K562 (cell line): Measurements from ENCODE around the gene FAM222A. TPM values are rescaled to one million over a fixed set of nuclear protein-coding genes. Genes with fewer than 3 reads are reported as not detected.

ENCODE experiments used
- ATAC-seq: fragments of 200-7000 bp; cut with Tn5 transposase; 3 replicates; pipeline ENCODE4 v1.9.1; 2020; ENCODE audit warnings: moderate library complexity
- BruUV-seq: library from RNA; stranded (reverse); fragments of 400-500 nt; replicated peaks from 2 replicates; lab custom pipeline; 2021; lab: Mats Ljungman, UMichigan
- CTCF ChIA-PET: fragments of 300-600 bp; formaldehyde crosslinking; extraction: SDS; loops from one replicate; lab custom pipeline; 2021; ENCODE audit warnings: low intra/inter-chr PET ratio; lab: Yijun Ruan, JAX
- POLR2A ChIA-PET: fragments of 300-600, 350-650 bp; sonication (Branson Sonifier 250); formaldehyde crosslinking; extraction: SDS; loops from one replicate; lab custom pipeline; 2021; ENCODE audit warnings: antibody characterized with exemption, inconsistent platforms; lab: Yijun Ruan, JAX
- DNase-seq, 4 experiments: peaks; one replicate each; pipeline versions ENCODE4 v3.0.0 to v3.0.0-alpha.2; 2011 to 2018; ENCODE audit warnings: low spot score in 3 of 4, mixed read lengths in 3 of 4; ENCODE audit errors: extremely low read depth in 1 of 4
- FAIRE-seq: peaks from 2 replicates; lab custom pipeline; 2011; peaks lifted over from hg19 to GRCh38; lab: Jason Lieb, UNC
- H2AFZ ChIP-seq: 2 replicates; pipeline ENCODE4 v1.6.0; 2011; ENCODE audit warnings: low read depth, low read length, control low read depth, inconsistent platforms
- H3K27ac ChIP-seq: fragments of 200-600 bp; 3 replicates; pipeline ENCODE4 v1.8.0; 2011; ENCODE audit warnings: low read depth, mild to moderate bottlenecking, control low read depth, inconsistent platforms, low read length, moderate library complexity, mixed read lengths; ENCODE audit errors: extremely low read depth
- H3K27me3 ChIP-seq, 2 experiments: fragments of 300-600 bp in 1 of 2; 2 replicates in 1 of 2; 3 replicates in 1 of 2; pipeline versions ENCODE4 v1.6.0 to v1.8.0; 2011; ENCODE audit warnings: inconsistent platforms in 2 of 2, low read length in 2 of 2, mild to moderate bottlenecking in 1 of 2, mixed read lengths in 1 of 2, moderate library complexity in 1 of 2; ENCODE audit not compliant: control insufficient read depth in 2 of 2, insufficient read depth in 2 of 2
- H3K36me3 ChIP-seq: fragments of 300-600 bp; 3 replicates; pipeline ENCODE4 v1.8.0; 2011; ENCODE audit warnings: mild to moderate bottlenecking, low read length, inconsistent platforms; ENCODE audit not compliant: control insufficient read depth, insufficient read depth
- H3K4me1 ChIP-seq, 2 experiments: fragments of 200-600 bp in 1 of 2; replicated peaks in 1 of 2; 2 replicates in 1 of 2; 3 replicates in 1 of 2; pipeline versions ENCODE4 v1.5.1 to v1.8.0; 2011; ENCODE audit warnings: inconsistent platforms in 2 of 2, low read length in 2 of 2, mild to moderate bottlenecking in 1 of 2, mixed read lengths in 1 of 2, moderate library complexity in 1 of 2; ENCODE audit not compliant: control insufficient read depth in 2 of 2, insufficient read depth in 2 of 2
- H3K4me2 ChIP-seq: 2 replicates; pipeline ENCODE4 v1.6.1; 2011; ENCODE audit warnings: low read length, control low read depth, inconsistent platforms, mixed read lengths; ENCODE audit not compliant: insufficient read depth
- H3K4me3 ChIP-seq: fragments of 200-600 bp; sonication (generic), shearing (Covaris generic); 2 replicates; pipeline ENCODE4 v1.5.1; 2016; ENCODE audit warnings: control low read depth, inconsistent platforms
- H3K79me2 ChIP-seq: fragments of 200-600 bp; 3 replicates; pipeline ENCODE4 v1.8.0; 2011; ENCODE audit warnings: low read length, inconsistent platforms; ENCODE audit not compliant: control insufficient read depth, insufficient read depth
- H3K9ac ChIP-seq, 2 experiments: 2 replicates each; pipeline versions ENCODE4 v1.6.0 to v1.6.1; 2011; ENCODE audit warnings: low read depth in 2 of 2, low read length in 2 of 2, control low read depth in 1 of 2, inconsistent platforms in 1 of 2, mild to moderate bottlenecking in 1 of 2, mixed read lengths in 1 of 2; ENCODE audit not compliant: insufficient read depth in 1 of 2
- H3K9me1 ChIP-seq: one replicate; pipeline ENCODE4 v1.6.0; 2011; ENCODE audit warnings: inconsistent platforms, mild to moderate bottlenecking, low read length, moderate library complexity; ENCODE audit not compliant: control insufficient read depth, insufficient read depth
- H3K9me3 ChIP-seq: replicated peaks from 2 replicates; pipeline ENCODE4 v1.5.1; 2011; ENCODE audit warnings: low read depth, low read length, inconsistent platforms; ENCODE audit not compliant: control insufficient read depth, insufficient read depth
- H4K20me1 ChIP-seq: replicated peaks from 2 replicates; pipeline ENCODE4 v1.6.1; 2011; ENCODE audit warnings: low read length, inconsistent platforms, mixed read lengths; ENCODE audit not compliant: control insufficient read depth, insufficient read depth
- NCOA1 ChIP-seq: fragments of 450-650 bp; IDR thresholded peaks from 2 replicates; pipeline ENCODE4 v1.6.1; 2016; ENCODE audit warnings: low read depth
- PRPF4 ChIP-seq: fragments of 200-400 bp; formaldehyde crosslinking; IDR thresholded peaks from one replicate; pipeline ENCODE4 v1.6.1; 2017; ENCODE audit warnings: low read length, low read depth, mild to moderate bottlenecking; ENCODE audit not compliant: insufficient read depth, poor library complexity, severe bottlenecking
- WGBS: fragments of 100-300 bp; shearing (Covaris generic); methylation state at CpG from one replicate; pipeline ENCODE4 v1.1.6; 2016; ENCODE audit warnings: low coverage, mixed read lengths; ENCODE audit not compliant: insufficient coverage; ENCODE audit errors: missing lambda C conversion rate; 5-methylcytosine and 5-hydroxymethylcytosine counted together
- in situ Hi-C: fragments of 300-500 bp; cut with MboI; formaldehyde crosslinking; loops from 4 replicates; pipeline ENCODE4 v1.15.0; 2018; ENCODE audit warnings: inconsistent platforms, mixed read lengths
- intact Hi-C: fragments of 100-400 bp; cut with micrococcal nuclease; formaldehyde crosslinking; loops from 2 replicates; pipeline ENCODE4 v1.14.2; 2022
- polyA plus RNA-seq, 8 experiments: library from polyadenylated mRNA; depleted of rRNA in 4 of 8; stranded (reverse) in 5 of 8; unstranded in 3 of 8; fragments of >200 nt; fragmentation: Nextera tagmentation in 2 of 8; fragmentation: Illumina TruSeq in 1 of 8; extraction: Ambion mirVana in 2 of 8; extraction: Trizol in 1 of 8; gene quantifications; 2 replicates each; pipeline versions ENCODE4 v1.2.1 to v1.2.3, GENCODE V29; 2011 to 2014; ENCODE audit warnings: inconsistent platforms in 1 of 8, missing spikeins in 1 of 8
- total RNA-seq, 7 experiments: library from RNA; depleted of rRNA in 6 of 7; stranded (reverse); fragments of >200 nt in 6 of 7; fragmentation: Illumina TruSeq in 2 of 7; extraction: Trizol in 2 of 7; gene quantifications; 2 replicates each; pipeline versions ENCODE4 v1.2.1 to v1.2.3, GENCODE V29; 2011 to 2021; ENCODE audit warnings: low replicate concordance in 1 of 7
- TF ChIP-seq, protein P1 (sequence below): fragments of 250-450 bp; sonication (Bioruptor Pico); IDR thresholded peaks from 2 replicates; pipeline ENCODE4 v1.5.1; 2021; ENCODE audit warnings: mild to moderate bottlenecking
- TF ChIP-seq, protein P2 (sequence below): IDR thresholded peaks from 2 replicates; pipeline ENCODE4 v1.6.1; 2012; ENCODE audit warnings: low read depth, low read length, improper control_type of control experiment, borderline replicate concordance

Gene FAM222A
- total and polyA plus RNA-seq, 9 of the 15 experiments (the other 6 are each of a cell fraction or from before 2014, with no cell fraction given): 0.03 to 0.36 (median 0.12) TPM; not detected in 1

DNA sequence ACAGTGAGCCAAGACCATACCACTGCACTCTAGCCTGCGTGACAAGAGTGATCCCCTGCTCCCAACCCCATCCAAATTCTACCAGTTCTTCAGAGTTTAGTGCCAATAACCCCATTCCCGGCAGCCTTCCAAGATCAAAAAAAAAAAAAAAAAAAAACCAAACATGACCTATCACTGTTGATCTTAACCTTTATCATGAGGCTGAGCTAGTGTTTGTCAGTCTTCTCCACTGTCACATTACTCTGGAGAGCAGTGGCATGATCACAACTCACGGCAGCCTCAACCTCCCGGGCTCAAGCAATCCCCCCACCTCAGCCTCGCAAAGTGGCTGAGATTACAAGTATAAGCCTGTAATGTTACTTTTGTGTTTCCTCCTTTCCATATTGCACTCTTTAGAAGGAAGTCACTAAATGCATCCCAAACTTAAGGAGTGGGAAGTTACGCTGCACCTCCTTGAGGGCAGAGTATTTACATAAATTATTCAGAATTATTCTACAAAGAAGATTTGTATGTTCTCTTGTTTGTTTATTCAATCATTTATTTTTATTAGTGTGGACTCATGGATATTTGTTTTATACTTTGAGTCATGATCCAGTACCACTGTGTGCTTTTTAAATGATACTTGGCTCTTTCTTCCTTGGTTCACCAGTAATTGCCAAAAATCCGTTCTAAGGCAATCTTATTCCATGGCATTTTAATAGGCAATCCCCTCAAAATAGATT lies 31.5 kb upstream of the FAM222A start:
- Histone ChIP-seq H3K27ac (no peak overlapping the region), H3K4me2 (no peak overlapping the region), H3K4me3 (no peak overlapping the region), H3K27me3 (peaks cover 8 to 25% of the 10 kb centered on the region in 2 experiments; a peak in 4 of 5 replicates), H3K36me3 (no peaks in the 10 kb centered on the region), H3K79me2 (no peaks in the 10 kb centered on the region), H2AFZ (no peak overlapping the region), H3K9me3 (no peaks in the 10 kb centered on the region), H3K9me1 (no peaks in the 10 kb centered on the region), H3K9ac (no peak overlapping the region), H3K4me1 (peaks cover 4 to 5% of the 10 kb centered on the region in 2 experiments; a peak in 3 of 5 replicates), H4K20me1 (0 out of 2 replicates have a peak, but pooled peaks cover 4% of the 10 kb centered on the region)
- CTCF ChIA-PET: no interaction called here
- FAIRE-seq: no peak
- 3% methylated on average over 7 of the region's 7 CpGs for WGBS
- no TSS peak for BruUV-seq
- POLR2A ChIA-PET: interaction anchor here (2.9 kb wide), 1 partner anchor 11 kb away, joined by 8 read pairs; no protein-coding TSS in a partner anchor
- no peak for TF ChIP-seq PRPF4
- TF ChIP-seq, protein P1, sequence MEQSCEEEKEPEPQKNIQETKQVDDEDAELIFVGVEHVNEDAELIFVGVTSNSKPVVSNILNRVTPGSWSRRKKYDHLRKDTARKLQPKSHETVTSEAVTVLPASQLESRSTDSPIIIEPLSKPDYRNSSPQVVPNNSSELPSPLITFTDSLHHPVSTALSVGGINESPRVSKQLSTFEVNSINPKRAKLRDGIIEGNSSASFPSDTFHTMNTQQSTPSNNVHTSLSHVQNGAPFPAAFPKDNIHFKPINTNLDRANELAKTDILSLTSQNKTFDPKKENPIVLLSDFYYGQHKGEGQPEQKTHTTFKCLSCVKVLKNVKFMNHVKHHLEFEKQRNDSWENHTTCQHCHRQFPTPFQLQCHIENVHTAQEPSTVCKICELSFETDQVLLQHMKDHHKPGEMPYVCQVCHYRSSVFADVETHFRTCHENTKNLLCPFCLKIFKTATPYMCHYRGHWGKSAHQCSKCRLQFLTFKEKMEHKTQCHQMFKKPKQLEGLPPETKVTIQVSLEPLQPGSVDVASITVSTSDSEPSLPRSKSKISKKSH: no peak
- TF ChIP-seq, protein P2, sequence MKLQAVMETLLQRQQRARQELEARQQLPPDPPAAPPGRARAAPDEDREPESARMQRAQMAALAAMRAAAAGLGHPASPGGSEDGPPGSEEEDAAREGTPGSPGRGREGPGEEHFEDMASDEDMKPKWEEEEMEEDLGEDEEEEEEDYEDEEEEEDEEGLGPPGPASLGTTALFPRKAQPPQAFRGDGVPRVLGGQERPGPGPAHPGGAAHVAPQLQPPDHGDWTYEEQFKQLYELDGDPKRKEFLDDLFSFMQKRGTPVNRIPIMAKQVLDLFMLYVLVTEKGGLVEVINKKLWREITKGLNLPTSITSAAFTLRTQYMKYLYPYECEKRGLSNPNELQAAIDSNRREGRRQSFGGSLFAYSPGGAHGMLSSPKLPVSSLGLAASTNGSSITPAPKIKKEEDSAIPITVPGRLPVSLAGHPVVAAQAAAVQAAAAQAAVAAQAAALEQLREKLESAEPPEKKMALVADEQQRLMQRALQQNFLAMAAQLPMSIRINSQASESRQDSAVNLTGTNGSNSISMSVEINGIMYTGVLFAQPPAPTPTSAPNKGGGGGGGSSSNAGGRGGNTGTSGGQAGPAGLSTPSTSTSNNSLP: no peak
- TF ChIP-seq NCOA1: no peak
- in situ Hi-C loops: no loop called here
- ATAC-seq: no peak
- intact Hi-C loops: no loop called here
- no peak for DNase-seq
